ENCODE data around the gene NEGR1. TPM values are rescaled to one million over a fixed set of nuclear protein-coding genes. Genes with fewer than 3 reads are reported as not detected.
A peak's percentile ranks its signal among the peaks of the same experiment; 100 is the strongest.

NEGR1 gene
- total RNA-seq, 1 donor from 2014 or later, result 8.6 TPM

- no peak overlapping the region for H3K4me3 ChIP-seq (ENCODE audit: insufficient read depth, low read depth, low read length)
- Mint-ChIP-seq H3K36me3 (ENCODE audit: low read depth, unreplicated experiment) (no peaks in the 10 kb centered on the region), H3K4me1 (ENCODE audit: low read depth, unreplicated experiment) (no peaks in the 10 kb centered on the region), H3K9me3 (ENCODE audit: unreplicated experiment) (no peaks in the 10 kb centered on the region), H3K4me3 (ENCODE audit: unreplicated experiment) (no peak overlapping the region), H3K27me3 (ENCODE audit: low read depth, unreplicated experiment) (no peaks in the 10 kb centered on the region), H3K27ac (ENCODE audit: unreplicated experiment) (no peak overlapping the region)
- H3K4me1 ChIP-seq (ENCODE audit: insufficient read depth, low read length), result no peaks in the 10 kb centered on the region
- no peak for FAIRE-seq
- H3K36me3 ChIP-seq (ENCODE audit: insufficient read depth, low read length), result no peaks in the 10 kb centered on the region
- H3K4me2 ChIP-seq (ENCODE audit: low read length), result no peak overlapping the region
- TF ChIP-seq CTCF (IDR thresholded peaks at IDR 0.05; ENCODE audit: insufficient read depth, low read depth, low read length) (no peak), EZH2 (IDR thresholded peaks at IDR 0.05; ENCODE audit: insufficient read depth, low read length) (no peak)
- no peak for DNase-seq (ENCODE audit: low read depth)
- no peaks in the 10 kb centered on the region for H3K27me3 ChIP-seq (ENCODE audit: insufficient read depth, low read length)
- no peaks in the 10 kb centered on the region for H3K79me2 ChIP-seq (ENCODE audit: insufficient read depth, low read length)
- H3K9me3 ChIP-seq (ENCODE audit: insufficient read depth, low read depth, low read length), result no peaks in the 10 kb centered on the region
- H2AFZ ChIP-seq (ENCODE audit: low read depth, low read length), result no peak overlapping the region
- H4K20me1 ChIP-seq (ENCODE audit: insufficient read depth, low read length), result no peaks in the 10 kb centered on the region
- H3K27ac ChIP-seq (ENCODE audit: low read depth, low read length), result no peak overlapping the region
- no peak overlapping the region for H3K9ac ChIP-seq (ENCODE audit: low read length)
Observed at GRCh38 chr1:71796006-71796405, 486.3 kb downstream of the NEGR1 start.

- Mint-ChIP-seq H3K27ac (ENCODE audit: unreplicated experiment) (no peak overlapping the region), H3K4me3 (ENCODE audit: unreplicated experiment) (no peak overlapping the region), H3K27me3 (ENCODE audit: low read depth, unreplicated experiment) (no peaks in the 10 kb centered on the region), H3K36me3 (ENCODE audit: low read depth, unreplicated experiment) (no peaks in the 10 kb centered on the region), H3K4me1 (ENCODE audit: low read depth, unreplicated experiment) (no peaks in the 10 kb centered on the region), H3K9me3 (ENCODE audit: unreplicated experiment) (no peaks in the 10 kb centered on the region)
- TF ChIP-seq CTCF (IDR thresholded peaks at IDR 0.05; ENCODE audit: insufficient read depth, low read depth, low read length) (no peak), EZH2 (IDR thresholded peaks at IDR 0.05; ENCODE audit: insufficient read depth, low read length) (no peak)
- no peaks in the 10 kb centered on the region for H3K9me3 ChIP-seq (ENCODE audit: insufficient read depth, low read depth, low read length)
- no peak overlapping the region for H3K4me2 ChIP-seq (ENCODE audit: low read length)
- H3K27me3 ChIP-seq (ENCODE audit: insufficient read depth, low read length), result no peaks in the 10 kb centered on the region
- H3K36me3 ChIP-seq (ENCODE audit: insufficient read depth, low read length), result no peaks in the 10 kb centered on the region
- H3K27ac ChIP-seq (ENCODE audit: low read depth, low read length), result no peak overlapping the region
- H4K20me1 ChIP-seq (ENCODE audit: insufficient read depth, low read length), result no peaks in the 10 kb centered on the region
- H3K9ac ChIP-seq (ENCODE audit: low read length), result no peak overlapping the region
- DNase-seq (ENCODE audit: low read depth) (no peak), FAIRE-seq (no peak)
- no peaks in the 10 kb centered on the region for H3K4me1 ChIP-seq (ENCODE audit: insufficient read depth, low read length)
- no peak overlapping the region for H2AFZ ChIP-seq (ENCODE audit: low read depth, low read length)
- no peaks in the 10 kb centered on the region for H3K79me2 ChIP-seq (ENCODE audit: insufficient read depth, low read length)
- H3K4me3 ChIP-seq (ENCODE audit: insufficient read depth, low read depth, low read length), result no peak overlapping the region
Observed at GRCh38 chr1:71792264-71792663, 490.1 kb downstream of the NEGR1 start.

GRCh38 chr1:71788113-71788512 lies 494.2 kb downstream of the NEGR1 start:
- Mint-ChIP-seq H3K27me3 (ENCODE audit: low read depth, unreplicated experiment) (no peaks in the 10 kb centered on the region), H3K4me3 (ENCODE audit: unreplicated experiment) (no peak overlapping the region), H3K27ac (ENCODE audit: unreplicated experiment) (no peak overlapping the region), H3K4me1 (ENCODE audit: low read depth, unreplicated experiment) (no peaks in the 10 kb centered on the region), H3K9me3 (ENCODE audit: unreplicated experiment) (no peaks in the 10 kb centered on the region), H3K36me3 (ENCODE audit: low read depth, unreplicated experiment) (no peaks in the 10 kb centered on the region)
- H3K36me3 ChIP-seq (ENCODE audit: insufficient read depth, low read length), result no peaks in the 10 kb centered on the region
- H3K27me3 ChIP-seq (ENCODE audit: insufficient read depth, low read length), result no peaks in the 10 kb centered on the region
- H2AFZ ChIP-seq (ENCODE audit: low read depth, low read length), result no peak overlapping the region
- H4K20me1 ChIP-seq (ENCODE audit: insufficient read depth, low read length), result no peaks in the 10 kb centered on the region
- H3K9me3 ChIP-seq (ENCODE audit: insufficient read depth, low read depth, low read length), result no peaks in the 10 kb centered on the region
- H3K4me3 ChIP-seq (ENCODE audit: insufficient read depth, low read depth, low read length), result no peak overlapping the region
- H3K27ac ChIP-seq (ENCODE audit: low read depth, low read length), result no peak overlapping the region
- H3K9ac ChIP-seq (ENCODE audit: low read length), result no peak overlapping the region
- DNase-seq (ENCODE audit: low read depth) (peak; percentile 3), FAIRE-seq (no peak)
- no peaks in the 10 kb centered on the region for H3K4me1 ChIP-seq (ENCODE audit: insufficient read depth, low read length)
- no peak overlapping the region for H3K4me2 ChIP-seq (ENCODE audit: low read length)
- TF ChIP-seq EZH2 (IDR thresholded peaks at IDR 0.05; ENCODE audit: insufficient read depth, low read length) (no peak), CTCF (IDR thresholded peaks at IDR 0.05; ENCODE audit: insufficient read depth, low read depth, low read length) (no peak)
- H3K79me2 ChIP-seq (ENCODE audit: insufficient read depth, low read length), result no peaks in the 10 kb centered on the region
